Activated CD4-positive, alpha-beta T cell treated with anti-CD3 and anti-CD28 coated beads, Interleukin-2, amount 10 ng/mL, durations not matched to agents 24 days and 14 days (primary cell): ENCODE results near the gene GRAPL. TPM values are rescaled to one million over a fixed set of nuclear protein-coding genes. Genes with fewer than 3 reads are reported as not detected.
"Not testable (repeated sequence)": the region's sequence is repeated elsewhere in the genome, so short reads cannot be mapped to it uniquely, and the experiment has no call there.

Experiments used
- DNase-seq: peaks from one replicate; pipeline ENCODE4 v3.0.0; 2022
- H3K27ac Mint-ChIP-seq: one replicate; pipeline ENCODE4 v1.8.0; 2022; ENCODE audit warnings: mild to moderate bottlenecking, mixed read lengths
- H3K27me3 Mint-ChIP-seq: one replicate; pipeline ENCODE4 v1.8.0; 2022; ENCODE audit warnings: mixed read lengths
- H3K36me3 Mint-ChIP-seq: one replicate; pipeline ENCODE4 v1.8.0; 2022; ENCODE audit warnings: low read depth, mild to moderate bottlenecking, mixed read lengths
- H3K4me1 Mint-ChIP-seq: one replicate; pipeline ENCODE4 v1.8.0; 2021; ENCODE audit warnings: mixed read lengths
- H3K4me3 Mint-ChIP-seq: one replicate; pipeline ENCODE4 v1.8.0; 2022; ENCODE audit warnings: mild to moderate bottlenecking, moderate library complexity, mixed read lengths
- H3K9me3 Mint-ChIP-seq: one replicate; pipeline ENCODE4 v1.8.0; 2021; ENCODE audit warnings: mixed read lengths
- intact Hi-C: fragments of 100-400 bp; cut with micrococcal nuclease; formaldehyde crosslinking; loops from one replicate; pipeline ENCODE4 v1.15.1; 2023
- total RNA-seq: library from RNA; stranded (reverse); gene quantifications from 2 replicates; pipeline ENCODE4 v1.2.3, GENCODE V29; 2022

Gene GRAPL
- 4.8 and 6.4 TPM in 2 replicates for total RNA-seq

DNA sequence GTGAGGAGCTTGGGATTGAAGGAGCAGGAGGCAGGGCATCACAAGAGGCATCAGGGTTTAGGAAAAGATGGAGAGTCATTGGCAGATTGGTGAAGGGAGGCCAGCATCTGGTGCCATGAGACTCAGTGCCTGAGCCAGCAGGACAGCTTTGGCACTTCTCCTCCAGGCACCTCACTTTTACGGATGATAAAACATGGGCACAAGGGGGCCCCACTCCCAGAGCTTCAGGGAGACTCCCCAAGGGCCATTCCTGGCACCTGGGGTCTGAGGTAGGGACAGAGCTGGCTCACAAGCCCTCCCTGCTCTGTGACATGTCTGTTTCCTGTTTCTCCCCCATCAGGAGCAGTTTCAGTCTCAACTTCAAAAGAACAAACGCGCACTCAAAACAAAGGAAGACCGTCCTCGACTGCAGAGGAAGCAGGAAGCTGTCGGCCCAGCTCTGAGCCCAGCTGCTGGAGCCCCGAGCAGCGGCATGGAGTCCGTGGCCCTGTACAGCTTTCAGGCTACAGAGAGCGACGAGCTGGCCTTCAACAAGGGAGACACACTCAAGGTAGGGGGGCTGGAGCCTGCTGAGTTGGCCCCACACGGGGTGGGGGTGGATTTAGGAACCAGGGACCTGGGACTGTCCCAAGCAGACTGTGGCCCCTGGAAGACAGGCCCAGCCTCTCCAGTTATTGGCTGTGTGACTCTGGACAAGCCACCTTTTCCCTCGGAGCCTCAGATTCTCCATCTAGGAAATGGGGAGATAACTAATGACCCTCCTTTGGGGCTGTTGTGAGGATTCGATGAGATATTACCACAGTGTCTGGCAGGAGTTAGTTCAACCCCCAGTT is at the start of gene GRAPL:
GRAPL (plus strand) TSS at position 442 of the 833 bp plus-strand sequence; CDS start at position 473, 31 bp downstream.
- H3K27ac Mint-ChIP-seq, H3K9me3 Mint-ChIP-seq, intact Hi-C loops: not testable (repeated sequence)

GRCh38 chr17:19088804-19089685 is 38.3 kb upstream of the GRAPL start:
- H3K4me1 Mint-ChIP-seq, H3K36me3 Mint-ChIP-seq, DNase-seq, H3K9me3 Mint-ChIP-seq, intact Hi-C loops, H3K4me3 Mint-ChIP-seq, H3K27ac Mint-ChIP-seq, H3K27me3 Mint-ChIP-seq: not testable (repeated sequence)

More for the DNA sequence above, at the start of gene GRAPL:
- not testable (repeated sequence) for H3K4me3 Mint-ChIP-seq, H3K4me1 Mint-ChIP-seq, DNase-seq, H3K27me3 Mint-ChIP-seq, H3K36me3 Mint-ChIP-seq

DNA sequence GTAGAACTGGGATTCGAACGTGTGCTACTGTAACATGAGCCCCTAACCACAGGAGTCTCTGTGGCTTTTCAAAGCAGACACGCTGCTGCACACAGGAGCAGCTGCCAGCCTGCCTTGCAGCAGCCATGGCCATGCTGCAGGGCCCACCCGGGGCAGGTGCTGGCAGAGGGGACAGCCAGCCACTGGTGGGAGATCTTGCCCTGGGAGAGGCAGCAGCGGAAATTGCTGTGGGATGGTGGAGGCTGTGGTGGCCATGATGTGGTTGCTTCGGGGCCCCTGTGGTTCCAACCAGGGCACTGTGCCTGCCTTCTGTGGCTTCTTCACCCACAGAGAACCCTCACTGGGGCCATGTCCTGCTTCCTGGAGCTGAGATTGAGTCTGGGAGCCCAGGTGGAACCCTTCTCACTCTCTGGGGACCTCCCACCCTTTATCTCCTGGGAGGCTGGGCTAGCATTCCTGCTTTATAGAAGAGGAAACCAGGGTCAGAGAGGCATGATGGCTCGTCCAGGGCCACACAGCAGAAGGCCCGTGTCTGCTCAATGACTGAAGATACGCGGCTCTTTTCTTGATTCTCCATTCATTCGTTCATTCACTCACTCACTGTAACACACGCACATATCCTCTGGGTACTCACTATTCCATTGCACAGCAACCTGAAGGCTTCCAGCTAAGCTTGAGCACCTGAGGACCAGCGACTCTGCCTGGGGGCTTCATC is 37.2 kb upstream of the GRAPL start:
- DNase-seq, H3K9me3 Mint-ChIP-seq, intact Hi-C loops, H3K4me1 Mint-ChIP-seq, H3K4me3 Mint-ChIP-seq, H3K27ac Mint-ChIP-seq, H3K27me3 Mint-ChIP-seq, H3K36me3 Mint-ChIP-seq: not testable (repeated sequence)

DNA sequence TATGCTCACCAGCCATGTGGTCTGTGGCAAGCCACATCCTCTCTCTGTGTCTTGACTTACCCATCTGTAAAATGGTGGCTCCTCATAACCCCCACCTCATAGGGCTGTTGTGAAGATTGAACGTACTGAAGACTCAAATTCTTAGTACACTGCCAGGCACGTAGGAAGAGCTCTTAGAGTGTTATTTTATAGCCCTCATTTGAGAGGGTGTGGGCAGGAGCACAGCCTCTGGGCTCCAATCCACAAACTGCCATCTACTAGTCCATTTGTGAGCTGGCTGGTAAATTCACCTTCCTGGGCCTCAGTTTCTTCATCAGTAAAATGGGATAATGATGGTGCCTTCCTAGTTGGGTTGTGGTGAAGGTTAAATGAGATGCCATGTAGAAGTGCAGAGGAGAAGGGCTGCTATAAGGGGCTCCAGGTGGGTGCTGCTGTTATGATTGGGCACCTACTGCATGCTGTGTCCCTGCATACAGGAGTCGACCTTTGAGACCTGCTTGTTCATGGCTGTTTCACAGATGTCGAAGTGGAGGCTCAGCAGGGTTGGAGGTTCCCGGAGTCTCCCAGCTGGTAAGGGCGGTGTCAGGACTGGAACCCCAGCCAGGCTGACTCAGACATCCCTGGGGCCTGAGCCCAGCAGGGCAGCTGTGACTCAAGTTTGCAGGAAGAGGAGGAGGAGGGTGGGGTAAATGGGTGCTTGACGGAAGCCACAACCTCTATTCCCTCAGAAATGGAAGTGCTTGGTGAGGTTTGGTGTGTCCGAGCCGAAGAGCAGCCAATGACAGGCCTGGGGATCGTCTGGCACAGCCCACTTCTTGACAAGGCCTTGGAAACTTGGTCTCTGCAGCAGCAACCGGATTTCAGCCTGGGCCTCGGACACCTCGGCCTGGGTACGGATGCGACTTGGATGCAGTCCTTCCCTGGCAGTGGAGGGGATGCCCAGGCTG is 34.4 kb upstream of the GRAPL start:
- H3K4me1 Mint-ChIP-seq, H3K4me3 Mint-ChIP-seq, DNase-seq, H3K36me3 Mint-ChIP-seq, H3K9me3 Mint-ChIP-seq, intact Hi-C loops, H3K27ac Mint-ChIP-seq, H3K27me3 Mint-ChIP-seq: not testable (repeated sequence)

GRCh38 chr17:19093684-19094438 is 33.5 kb upstream of the GRAPL start:
- H3K27ac Mint-ChIP-seq, H3K9me3 Mint-ChIP-seq, DNase-seq, H3K4me3 Mint-ChIP-seq, intact Hi-C loops, H3K4me1 Mint-ChIP-seq, H3K36me3 Mint-ChIP-seq, H3K27me3 Mint-ChIP-seq: not testable (repeated sequence)

DNA sequence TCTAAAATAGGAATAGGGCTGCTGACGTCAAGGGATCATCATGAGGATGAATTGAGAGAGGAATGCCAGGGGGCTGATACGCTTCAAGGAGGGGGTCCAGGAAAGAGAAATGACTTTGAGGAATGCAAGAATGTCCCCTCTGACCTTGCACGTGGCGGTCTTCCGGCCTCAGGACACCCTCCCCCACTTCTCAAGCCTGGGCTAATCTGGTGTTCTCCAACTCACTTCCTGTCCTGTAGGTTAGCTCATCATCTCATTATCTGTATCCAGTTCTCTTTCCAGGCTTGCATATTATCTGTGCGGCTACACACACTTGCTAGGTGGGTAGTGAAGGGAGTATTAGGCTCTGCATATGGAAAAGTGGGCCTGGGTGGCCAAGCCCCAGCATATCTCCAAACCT is 18.9 kb upstream of the GRAPL start:
- H3K27me3 Mint-ChIP-seq, H3K36me3 Mint-ChIP-seq, DNase-seq, H3K9me3 Mint-ChIP-seq, H3K27ac Mint-ChIP-seq, H3K4me3 Mint-ChIP-seq, intact Hi-C loops, H3K4me1 Mint-ChIP-seq: not testable (repeated sequence)

GRCh38 chr17:19110189-19111097 is 16.9 kb upstream of the GRAPL start:
- H3K4me1 Mint-ChIP-seq, intact Hi-C loops, H3K4me3 Mint-ChIP-seq, H3K27ac Mint-ChIP-seq, H3K9me3 Mint-ChIP-seq, DNase-seq, H3K27me3 Mint-ChIP-seq, H3K36me3 Mint-ChIP-seq: not testable (repeated sequence)

GRCh38 chr17:19111111-19111711 is 16.2 kb upstream of the GRAPL start:
- DNase-seq: peak; percentile 87
- H3K27me3 Mint-ChIP-seq, H3K36me3 Mint-ChIP-seq, H3K27ac Mint-ChIP-seq, intact Hi-C loops, H3K4me1 Mint-ChIP-seq, H3K9me3 Mint-ChIP-seq: not testable (repeated sequence)
- peak overlapping the region; percentile 56 for H3K4me3 Mint-ChIP-seq

DNA sequence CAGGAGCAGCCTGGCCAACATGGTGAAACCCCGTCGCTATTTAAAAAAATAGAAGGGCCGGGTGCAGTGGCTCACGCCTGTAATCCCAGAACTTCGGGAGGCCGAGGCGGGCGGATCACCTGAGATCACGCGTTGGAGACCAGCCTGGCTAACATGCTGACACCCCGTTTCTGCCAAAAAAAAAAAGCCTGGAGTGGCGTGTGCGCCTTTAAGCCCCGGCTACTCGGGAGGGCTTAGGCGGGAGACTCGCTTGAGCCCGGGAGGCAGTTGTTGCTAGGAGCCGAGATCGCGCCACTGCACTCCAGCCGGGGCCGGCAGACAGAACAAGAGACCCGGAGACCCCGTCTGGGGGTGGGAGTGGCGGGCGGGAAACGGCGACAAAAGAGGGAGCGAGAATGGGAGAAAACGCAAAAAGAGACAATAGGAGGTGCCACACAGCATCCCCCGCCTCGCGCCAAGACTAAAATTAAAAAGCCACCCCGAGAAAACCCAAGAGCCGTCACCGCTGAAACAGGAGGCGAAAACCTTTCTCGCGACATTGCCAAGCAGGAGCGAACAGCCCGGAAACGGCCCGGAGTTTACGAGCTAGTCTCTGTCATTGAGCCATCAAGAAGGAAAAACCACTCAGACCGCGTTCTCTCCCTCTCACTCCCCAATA is 15.5 kb upstream of the GRAPL start:
- H3K36me3 Mint-ChIP-seq, H3K27me3 Mint-ChIP-seq, H3K9me3 Mint-ChIP-seq, H3K4me1 Mint-ChIP-seq, intact Hi-C loops: not testable (repeated sequence)
- peak; percentile 88 for DNase-seq
- H3K27ac Mint-ChIP-seq: peak overlapping the region; percentile 74
- H3K4me3 Mint-ChIP-seq: peak overlapping the region; percentile 40

- DNase-seq: peak; percentile 57
- H3K4me3 Mint-ChIP-seq, intact Hi-C loops: not testable (repeated sequence)
Measured at GRCh38 chr17:19112459-19112826, 14.9 kb upstream of the GRAPL start.

DNA sequence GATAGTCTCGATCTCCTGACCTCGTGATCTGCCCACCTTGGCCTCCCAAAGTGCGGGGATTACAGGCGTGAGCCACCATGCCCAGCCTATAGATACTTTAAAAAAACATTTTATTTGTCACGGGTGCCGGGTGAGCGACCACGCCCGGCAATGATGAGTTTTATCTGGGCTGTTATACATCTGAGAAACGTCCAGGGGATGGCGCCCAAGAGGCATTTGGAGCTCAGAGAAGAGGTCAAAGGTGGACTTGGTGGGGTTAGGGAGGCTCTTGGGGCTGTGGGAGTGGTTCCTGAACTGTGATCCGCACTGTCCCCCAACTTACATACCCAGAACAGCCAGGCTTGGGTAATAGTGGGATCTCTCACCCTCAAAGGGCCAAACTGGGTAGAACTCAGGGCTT is 8.7 kb upstream of the GRAPL start:
- H3K36me3 Mint-ChIP-seq, H3K27ac Mint-ChIP-seq, intact Hi-C loops, H3K9me3 Mint-ChIP-seq, DNase-seq, H3K27me3 Mint-ChIP-seq, H3K4me1 Mint-ChIP-seq, H3K4me3 Mint-ChIP-seq: not testable (repeated sequence)

More at GRCh38 chr17:19112459-19112826, 14.9 kb upstream of the GRAPL start:
- H3K27ac Mint-ChIP-seq, H3K9me3 Mint-ChIP-seq, H3K27me3 Mint-ChIP-seq, H3K36me3 Mint-ChIP-seq, H3K4me1 Mint-ChIP-seq: not testable (repeated sequence)
